Activated T-cell treated with anti-CD3 and anti-CD28 coated beads, Interleukin-2, amount 50 U/mL, for 72 hours (primary cell): ENCODE measurements around the gene PIAS4. TPM values are rescaled to one million over a fixed set of nuclear protein-coding genes. Genes with fewer than 3 reads are reported as not detected.

Source experiments
- ATAC-seq, 2 donors: fragments of 150-1000 bp; cut with Tn5 transposase; replicated peaks in 1 of 2; 2 replicates each; pipeline ENCODE4 v1.10.0; 2021; ENCODE audit warnings: moderate library complexity in 2 of 2, mild to moderate bottlenecking in 1 of 2
- DNase-seq, 2 donors: peaks; one replicate each; pipeline ENCODE4 v3.0.0; 2021 to 2022; ENCODE audit warnings: mixed read lengths in 1 of 2
- H3K27ac Mint-ChIP-seq: one replicate; pipeline ENCODE4 v1.8.0; 2022; ENCODE audit warnings: mild to moderate bottlenecking, moderate library complexity, mixed read lengths
- H3K27me3 Mint-ChIP-seq: one replicate; pipeline ENCODE4 v1.8.0; 2022; ENCODE audit warnings: low read depth, mixed read lengths
- H3K36me3 Mint-ChIP-seq, 2 donors: one replicate each; pipeline ENCODE4 v1.8.0; 2022; ENCODE audit warnings: mixed read lengths in 2 of 2, mild to moderate bottlenecking in 1 of 2; ENCODE audit not compliant: insufficient read depth in 2 of 2
- H3K4me1 Mint-ChIP-seq: one replicate; pipeline ENCODE4 v1.8.0; 2022; ENCODE audit warnings: low read depth, mixed read lengths
- H3K4me3 Mint-ChIP-seq, 2 donors: one replicate each; pipeline ENCODE4 v1.8.0; 2022; ENCODE audit warnings: mild to moderate bottlenecking in 2 of 2, mixed read lengths in 2 of 2, moderate library complexity in 2 of 2
- H3K9me3 Mint-ChIP-seq, 2 donors: one replicate each; pipeline ENCODE4 v1.8.0; 2022; ENCODE audit warnings: mixed read lengths in 2 of 2
- total RNA-seq, 2 donors: library from RNA; stranded (reverse); gene quantifications; one replicate each; pipeline ENCODE4 v1.2.3, GENCODE V29; 2022

PIAS4 gene
- total RNA-seq, 2 donors from 2014 or later: 33.4 TPM

- Mint-ChIP-seq H3K36me3 (peaks cover 0 to 4% of the 10 kb centered on the region in 2 donors), H3K9me3 (no peaks in the 10 kb centered on the region), H3K4me3 (no peak overlapping the region), H3K27ac (no peak overlapping the region), H3K4me1 (no peaks in the 10 kb centered on the region), H3K27me3 (no peaks in the 10 kb centered on the region)
- DNase-seq (no peak), ATAC-seq (no peak)
Observed at GRCh38 chr19:4028334-4029246, 21.1 kb downstream of the PIAS4 start.

- no peak overlapping the region for H3K4me3 Mint-ChIP-seq
- no peaks in the 10 kb centered on the region for H3K9me3 Mint-ChIP-seq
- H3K27me3 Mint-ChIP-seq: no peaks in the 10 kb centered on the region
- H3K4me1 Mint-ChIP-seq: no peaks in the 10 kb centered on the region
- ATAC-seq (no peak), DNase-seq (no peak)
- peak overlapping the region; percentile 54 for H3K27ac Mint-ChIP-seq
- H3K36me3 Mint-ChIP-seq: peaks cover 0 to 4% of the 10 kb centered on the region in 2 donors
Observed at GRCh38 chr19:4029247-4029614, 21.7 kb downstream of the PIAS4 start.

GRCh38 chr19:4030552-4030951 is 23.0 kb downstream of the PIAS4 start:
- no peak for DNase-seq
- no peak for ATAC-seq
- H3K27me3 Mint-ChIP-seq: no peaks in the 10 kb centered on the region
- no peaks in the 10 kb centered on the region for H3K4me1 Mint-ChIP-seq
- no peaks in the 10 kb centered on the region for H3K9me3 Mint-ChIP-seq
- peaks cover 0 to 4% of the 10 kb centered on the region in 2 donors for H3K36me3 Mint-ChIP-seq
- no peak overlapping the region for H3K4me3 Mint-ChIP-seq
- H3K27ac Mint-ChIP-seq: no peak overlapping the region

GRCh38 chr19:4030981-4031380 is 23.4 kb downstream of the PIAS4 start:
- peaks cover 0 to 4% of the 10 kb centered on the region in 2 donors for H3K36me3 Mint-ChIP-seq
- H3K27me3 Mint-ChIP-seq: no peaks in the 10 kb centered on the region
- H3K4me3 Mint-ChIP-seq: no peak overlapping the region
- no peak overlapping the region for H3K27ac Mint-ChIP-seq
- DNase-seq: no peak
- no peaks in the 10 kb centered on the region for H3K4me1 Mint-ChIP-seq
- ATAC-seq: no peak
- no peaks in the 10 kb centered on the region for H3K9me3 Mint-ChIP-seq

GRCh38 chr19:4031420-4031819 is 23.9 kb downstream of the PIAS4 start:
- DNase-seq: no peak
- Mint-ChIP-seq H3K4me1 (no peaks in the 10 kb centered on the region), H3K27me3 (no peaks in the 10 kb centered on the region), H3K27ac (no peak overlapping the region), H3K36me3 (peaks cover 0 to 4% of the 10 kb centered on the region in 2 donors), H3K4me3 (no peak overlapping the region), H3K9me3 (no peaks in the 10 kb centered on the region)
- ATAC-seq: no peak

- no peak for ATAC-seq
- H3K27ac Mint-ChIP-seq: no peak overlapping the region
- no peak overlapping the region for H3K4me3 Mint-ChIP-seq
- no peaks in the 10 kb centered on the region for H3K27me3 Mint-ChIP-seq
- H3K4me1 Mint-ChIP-seq: no peaks in the 10 kb centered on the region
- H3K9me3 Mint-ChIP-seq: no peaks in the 10 kb centered on the region
- DNase-seq: no peak
- H3K36me3 Mint-ChIP-seq: peaks cover 0 to 4% of the 10 kb centered on the region in 2 donors
Observed at GRCh38 chr19:4032436-4032835, 24.9 kb downstream of the PIAS4 start.

- DNase-seq: no peak
Observed at GRCh38 chr19:4033028-4033956, 25.8 kb downstream of the PIAS4 start.

GRCh38 chr19:4034048-4035017 is 26.8 kb downstream of the PIAS4 start:
- DNase-seq: no peak
- H3K9me3 Mint-ChIP-seq: no peaks in the 10 kb centered on the region
- H3K27me3 Mint-ChIP-seq: no peaks in the 10 kb centered on the region
- H3K4me1 Mint-ChIP-seq: no peaks in the 10 kb centered on the region
- H3K27ac Mint-ChIP-seq: no peak overlapping the region
- H3K36me3 Mint-ChIP-seq: peaks cover 0 to 1% of the 10 kb centered on the region in 2 donors
- ATAC-seq: no peak
- H3K4me3 Mint-ChIP-seq: no peak overlapping the region

More at GRCh38 chr19:4033028-4033956, 25.8 kb downstream of the PIAS4 start:
- Mint-ChIP-seq H3K27ac (no peak overlapping the region), H3K4me1 (no peaks in the 10 kb centered on the region), H3K36me3 (peaks cover 0 to 4% of the 10 kb centered on the region in 2 donors), H3K27me3 (no peaks in the 10 kb centered on the region), H3K4me3 (no peak overlapping the region), H3K9me3 (no peaks in the 10 kb centered on the region)
- no peak for ATAC-seq

- ATAC-seq (no peak), DNase-seq (no peak)
- Mint-ChIP-seq H3K4me1 (no peaks in the 10 kb centered on the region), H3K9me3 (no peaks in the 10 kb centered on the region), H3K27me3 (no peaks in the 10 kb centered on the region), H3K27ac (no peak overlapping the region), H3K4me3 (no peak overlapping the region), H3K36me3 (no peaks in the 10 kb centered on the region)
Observed at GRCh38 chr19:4035018-4035566, 27.6 kb downstream of the PIAS4 start.

- ATAC-seq: peak in 1 of 2 donors; percentile 21
- H3K4me1 Mint-ChIP-seq: no peaks in the 10 kb centered on the region
Observed at GRCh38 chr19:4035582-4035981, 28.0 kb downstream of the PIAS4 start.

GRCh38 chr19:4036576-4037300 is 29.2 kb downstream of the PIAS4 start:
- Mint-ChIP-seq H3K4me1 (no peaks in the 10 kb centered on the region), H3K27ac (no peak overlapping the region), H3K4me3 (no peak overlapping the region), H3K36me3 (no peaks in the 10 kb centered on the region), H3K9me3 (no peaks in the 10 kb centered on the region), H3K27me3 (no peaks in the 10 kb centered on the region)
- ATAC-seq (peak in 1 of 2 donors; percentile 22), DNase-seq (no peak)

More at GRCh38 chr19:4035582-4035981, 28.0 kb downstream of the PIAS4 start:
- H3K27ac Mint-ChIP-seq: no peak overlapping the region
- no peak overlapping the region for H3K4me3 Mint-ChIP-seq
- H3K27me3 Mint-ChIP-seq: no peaks in the 10 kb centered on the region
- DNase-seq: no peak
- H3K9me3 Mint-ChIP-seq: no peaks in the 10 kb centered on the region
- H3K36me3 Mint-ChIP-seq: no peaks in the 10 kb centered on the region
